Measurements from ENCODE around the gene SNX15.

Gene SNX15

DNA sequence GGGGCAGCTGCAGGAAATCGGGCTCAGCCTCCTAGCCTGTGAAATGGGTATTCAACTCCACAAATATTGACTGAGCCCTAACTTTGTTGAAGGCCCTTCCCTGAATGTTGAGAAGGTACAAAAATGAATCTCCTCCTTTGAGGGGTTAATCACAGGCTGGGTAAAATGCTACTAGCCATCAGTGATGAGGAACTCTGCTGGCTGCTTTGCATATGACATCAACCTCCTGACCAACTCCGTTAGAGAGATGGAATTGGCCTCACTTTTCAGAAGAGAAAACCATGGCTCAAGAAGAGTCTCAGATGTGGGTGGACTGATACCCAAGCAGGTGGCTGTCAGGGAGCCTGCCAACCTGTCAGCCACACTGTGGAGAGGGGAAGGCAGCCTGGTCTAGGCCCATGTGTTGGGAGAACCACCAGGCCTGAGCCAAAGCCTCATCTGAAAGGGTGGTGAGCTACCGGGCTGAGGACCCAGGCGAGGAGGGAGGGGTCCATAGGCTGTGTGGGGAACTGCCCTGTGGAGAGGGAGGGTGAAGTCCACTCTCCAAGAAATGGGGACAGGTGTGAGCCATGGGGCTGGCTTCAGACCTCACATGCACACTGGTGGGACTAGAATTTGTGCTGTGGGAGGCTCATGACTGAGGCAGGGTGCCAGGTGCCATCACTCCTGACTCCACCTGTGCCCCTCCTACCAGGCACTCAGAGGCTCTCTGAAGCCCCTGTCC lies 44.8 kb downstream of the SNX15 start:
- Mint-ChIP-seq H3K4me1 (peaks cover 6% of the 10 kb centered on the region), H3K36me3 (no peaks in the 10 kb centered on the region), H3K27ac (peak overlapping the region; percentile 86), H3K4me3 (peak overlapping the region; percentile 11), H3K9me3 (no peaks in the 10 kb centered on the region), H3K27me3 (no peaks in the 10 kb centered on the region)
- DNase-seq (ENCODE audit: low spot score in 2 of 2) (no peak), ATAC-seq (ENCODE audit: low read depth) (peak; percentile 74)

DNA sequence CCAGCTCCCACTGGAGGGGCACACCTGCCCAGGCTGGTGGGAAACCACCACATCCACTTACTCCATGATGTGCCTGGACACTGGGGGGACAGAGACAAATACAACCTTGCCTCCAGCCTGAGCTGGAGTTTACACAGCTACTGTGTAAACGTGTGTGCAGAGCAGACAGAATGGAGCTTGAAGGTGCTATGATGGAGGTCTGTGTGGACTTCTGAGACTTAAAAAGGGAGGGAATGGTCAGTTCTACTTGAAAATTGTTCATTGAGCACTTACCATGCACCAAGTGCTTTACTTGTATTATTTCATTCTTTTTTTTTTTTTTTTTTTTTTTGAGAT lies 45.4 kb downstream of the SNX15 start:
- no peak overlapping the region for H3K27ac Mint-ChIP-seq
- ATAC-seq (ENCODE audit: low read depth), result no peak
- H3K36me3 Mint-ChIP-seq, result no peaks in the 10 kb centered on the region
- H3K27me3 Mint-ChIP-seq, result no peaks in the 10 kb centered on the region
- peaks cover 6% of the 10 kb centered on the region for H3K4me1 Mint-ChIP-seq
- H3K9me3 Mint-ChIP-seq, result no peaks in the 10 kb centered on the region
- no peak overlapping the region for H3K4me3 Mint-ChIP-seq
- DNase-seq (ENCODE audit: low spot score in 2 of 2), result no peak

DNA sequence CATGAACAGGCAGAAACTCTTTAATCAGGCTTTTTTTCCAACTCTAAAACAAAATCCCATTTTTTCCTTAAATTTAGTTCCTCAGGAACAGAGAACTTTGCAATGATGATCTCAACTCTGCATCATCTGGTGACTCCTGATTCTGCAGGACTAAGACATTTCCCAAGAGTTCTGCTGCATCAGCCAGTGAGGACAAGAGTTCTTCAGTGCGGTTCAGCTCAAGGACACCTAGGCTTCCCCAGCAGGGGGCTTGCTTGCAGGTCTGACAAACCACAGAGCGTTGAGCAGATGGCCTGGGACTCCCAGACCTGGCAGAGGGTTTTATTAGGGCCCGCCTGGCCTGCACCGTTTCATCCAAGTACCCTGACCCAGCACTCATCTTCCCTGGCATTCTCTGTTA lies 50.2 kb downstream of the SNX15 start:
- no peak overlapping the region for H3K27ac Mint-ChIP-seq
- H3K36me3 Mint-ChIP-seq, result no peaks in the 10 kb centered on the region
- peaks cover 9% of the 10 kb centered on the region for H3K4me1 Mint-ChIP-seq
- DNase-seq (ENCODE audit: low spot score in 2 of 2) (no peak), ATAC-seq (ENCODE audit: low read depth) (no peak)
- no peaks in the 10 kb centered on the region for H3K27me3 Mint-ChIP-seq
- H3K4me3 Mint-ChIP-seq, result no peak overlapping the region
- no peaks in the 10 kb centered on the region for H3K9me3 Mint-ChIP-seq

DNA sequence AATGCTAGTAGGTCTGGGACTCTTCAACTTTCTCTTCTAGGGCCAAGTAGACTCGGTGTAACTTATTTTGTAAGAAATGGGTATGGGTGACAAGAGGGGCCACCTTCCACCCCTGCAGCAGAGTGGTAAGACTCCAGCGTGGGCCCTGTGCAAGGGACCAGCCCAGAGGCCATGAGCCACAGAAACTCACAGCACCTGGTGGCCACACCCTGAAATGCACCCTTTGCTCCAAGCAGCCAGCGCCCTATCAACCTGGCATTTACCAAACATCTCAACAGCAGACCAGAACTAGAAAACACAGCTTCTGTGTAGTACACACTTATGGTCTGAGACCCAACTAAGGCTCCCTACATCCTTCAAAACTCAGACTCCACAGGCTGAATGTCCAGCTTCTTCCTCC lies 50.9 kb downstream of the SNX15 start:
- Mint-ChIP-seq H3K36me3 (no peaks in the 10 kb centered on the region), H3K4me1 (peaks cover 12% of the 10 kb centered on the region), H3K9me3 (no peaks in the 10 kb centered on the region), H3K27ac (peak overlapping the region; percentile 69), H3K4me3 (no peak overlapping the region), H3K27me3 (no peaks in the 10 kb centered on the region)
- ATAC-seq (ENCODE audit: low read depth) (peak; percentile 100), DNase-seq (ENCODE audit: low spot score in 2 of 2) (peak; percentile 66 to 67)

DNA sequence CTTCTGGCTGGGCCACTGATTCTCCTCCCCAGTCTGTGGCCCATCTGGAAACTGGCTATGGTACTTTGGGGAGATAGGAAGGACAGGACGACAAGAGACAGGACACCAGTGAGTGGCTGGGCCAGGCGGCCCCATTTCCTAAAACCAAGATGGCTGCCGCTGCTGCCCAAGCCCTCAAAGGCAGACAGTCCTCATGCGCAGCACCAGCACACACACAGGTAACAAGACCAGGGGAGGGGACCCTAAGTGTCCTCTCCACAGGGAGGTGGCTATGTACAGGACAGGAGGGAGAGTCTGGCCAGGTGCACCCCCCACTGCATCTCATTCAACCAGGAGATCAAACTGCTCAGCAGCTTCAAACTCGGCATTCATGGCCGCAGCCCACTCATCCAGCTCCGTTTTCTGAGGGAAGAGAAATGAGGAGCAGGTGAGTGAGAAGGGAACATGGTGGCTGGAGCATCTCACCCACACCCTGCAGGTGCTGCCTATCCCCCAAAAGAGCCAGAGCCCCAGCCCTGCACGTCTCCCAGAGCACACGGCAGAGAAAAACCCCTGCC lies 51.6 kb downstream of the SNX15 start:
- H3K4me3 Mint-ChIP-seq, result no peak overlapping the region
- no peak for DNase-seq (ENCODE audit: low spot score in 2 of 2)
- ATAC-seq (ENCODE audit: low read depth), result no peak
- no peaks in the 10 kb centered on the region for H3K9me3 Mint-ChIP-seq
- H3K27me3 Mint-ChIP-seq, result no peaks in the 10 kb centered on the region
- peak overlapping the region; percentile 69 for H3K27ac Mint-ChIP-seq
- H3K4me1 Mint-ChIP-seq, result peaks cover 17% of the 10 kb centered on the region
- no peaks in the 10 kb centered on the region for H3K36me3 Mint-ChIP-seq

DNA sequence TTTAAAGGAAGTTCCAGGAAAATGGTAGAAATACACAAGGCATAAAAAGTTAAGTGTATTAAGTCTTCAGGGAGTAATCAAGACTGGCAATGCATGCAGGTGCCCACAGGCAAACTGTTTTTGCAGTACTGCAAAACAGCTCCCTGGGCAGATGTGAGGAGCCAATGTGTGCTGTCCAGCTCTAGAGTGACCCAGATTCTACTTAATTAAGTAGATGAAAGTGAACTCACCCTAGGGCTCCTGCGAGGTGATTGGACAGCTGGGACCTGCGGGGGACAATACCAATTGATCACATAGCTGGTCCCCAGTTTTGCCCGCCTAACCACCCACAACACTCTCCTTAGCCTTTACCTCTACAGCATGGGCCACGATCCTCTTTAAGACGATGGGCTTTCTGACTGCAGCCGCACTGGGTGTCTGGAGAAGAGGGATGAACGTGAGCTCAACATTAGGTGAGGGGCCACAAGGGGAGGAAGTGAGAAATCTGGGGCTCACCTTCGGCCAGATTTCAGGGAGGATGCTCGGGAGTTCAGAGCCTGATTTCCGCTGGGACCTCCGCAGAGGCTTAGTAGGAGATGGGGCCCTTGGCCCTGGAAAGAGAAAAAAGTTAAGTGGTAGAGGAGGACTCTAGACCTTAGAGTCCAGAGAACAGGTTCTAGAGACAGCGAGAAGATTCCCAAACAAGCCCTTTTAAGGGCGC lies 56.0 kb downstream of the SNX15 start:
- Mint-ChIP-seq H3K27me3 (no peaks in the 10 kb centered on the region), H3K36me3 (peaks cover 12% of the 10 kb centered on the region)

DNA sequence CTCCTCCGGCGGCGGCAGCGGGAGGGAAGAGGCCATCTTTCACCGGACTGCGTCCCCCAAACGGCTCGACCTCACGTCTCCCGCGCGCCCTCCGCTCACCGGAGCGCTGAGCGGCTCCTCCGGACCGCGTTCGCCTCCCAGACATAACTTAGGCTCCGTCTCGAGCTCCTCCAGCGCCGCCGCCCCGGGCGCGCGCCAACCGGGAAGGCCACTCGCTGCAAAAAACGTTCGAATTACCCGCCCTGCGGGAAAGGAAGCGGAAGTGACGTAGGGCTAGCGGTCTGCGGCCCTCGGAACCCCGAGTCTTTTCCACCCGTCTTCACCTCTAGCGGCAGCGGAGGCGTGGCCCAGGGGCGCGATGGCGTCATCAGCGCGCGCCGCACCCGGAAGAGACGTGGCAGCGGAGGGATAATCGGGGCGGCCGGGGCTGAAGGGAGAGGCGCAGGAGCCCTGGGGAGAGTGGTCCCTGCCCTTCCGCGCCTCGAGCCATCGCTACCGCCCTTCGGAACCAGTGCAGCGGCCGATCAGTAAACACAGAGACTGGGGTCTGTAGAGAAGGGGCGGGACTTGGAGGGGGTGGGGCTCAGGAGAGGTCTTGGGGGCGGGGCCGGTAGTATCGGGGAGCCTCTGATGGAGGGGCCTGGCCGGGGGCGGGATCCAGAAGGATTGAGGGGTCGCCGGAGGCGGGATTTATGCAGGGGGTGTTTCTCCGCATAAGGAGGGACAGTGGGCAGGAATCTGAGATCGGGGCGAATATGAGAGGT lies 56.8 kb downstream of the SNX15 start, which contains the start of the genes CDCA5 and ZFPL1:
TSS of gene CDCA5 (minus strand) at position 207 of the 764 bp plus-strand sequence. CDS start at position 145, 62 bp downstream.
TSS of gene ZFPL1 (plus strand) at position 389 of the 764 bp plus-strand sequence. CDS start 477 bp downstream, outside the sequence.
- H3K4me3 Mint-ChIP-seq, result peak within 1 kb of the TSS; percentile 91
- H3K36me3 Mint-ChIP-seq, result peaks cover 20% of the 10 kb centered on the region
- H3K4me1 Mint-ChIP-seq, result peaks cover 16% of the 10 kb centered on the region

More for the DNA sequence above, 56.0 kb downstream of the SNX15 start:
- peaks cover 22% of the 10 kb centered on the region for H3K4me1 Mint-ChIP-seq
- DNase-seq (ENCODE audit: low spot score in 2 of 2) (no peak), ATAC-seq (ENCODE audit: low read depth) (no peak)
- peak overlapping the region; percentile 98 for H3K27ac Mint-ChIP-seq
- H3K4me3 Mint-ChIP-seq, result peak overlapping the region; percentile 91
- no peaks in the 10 kb centered on the region for H3K9me3 Mint-ChIP-seq

DNA sequence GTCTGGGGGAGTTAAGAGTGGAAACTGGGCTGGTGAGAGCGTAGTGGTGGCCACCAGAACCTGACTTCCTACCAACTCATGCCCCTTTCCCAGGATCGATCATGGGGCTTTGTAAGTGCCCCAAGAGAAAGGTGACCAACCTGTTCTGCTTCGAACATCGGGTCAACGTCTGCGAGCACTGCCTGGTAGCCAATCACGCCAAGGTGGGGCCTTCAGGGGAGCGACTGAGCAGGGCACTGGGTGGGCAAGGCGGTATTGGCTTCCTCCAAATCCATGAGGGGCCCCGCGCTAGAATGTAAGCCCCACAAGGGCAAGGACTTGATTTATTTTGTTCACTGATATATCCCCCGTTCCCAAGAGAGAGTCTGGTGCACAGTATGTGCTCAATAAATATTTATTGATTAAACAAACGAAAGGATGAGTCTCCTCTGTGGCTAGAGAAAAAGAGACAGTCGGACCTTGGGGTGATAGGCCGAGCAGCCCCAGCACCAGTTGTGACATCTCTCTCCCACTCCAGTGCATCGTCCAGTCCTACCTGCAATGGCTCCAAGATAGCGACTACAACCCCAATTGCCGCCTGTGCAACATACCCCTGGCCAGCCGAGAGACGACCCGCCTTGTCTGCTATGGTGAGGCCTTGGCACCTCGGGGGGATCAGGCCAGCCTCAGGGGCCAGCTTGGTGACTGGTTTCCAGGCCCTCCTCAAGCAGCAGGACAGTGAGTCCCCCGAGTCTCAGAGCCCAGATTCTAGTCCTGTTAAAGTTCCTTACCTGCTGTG lies 57.5 kb downstream of the SNX15 start:
- Mint-ChIP-seq H3K27me3 (no peaks in the 10 kb centered on the region), H3K27ac (peak overlapping the region; percentile 98), H3K4me3 (peak overlapping the region; percentile 91), H3K4me1 (peaks cover 16% of the 10 kb centered on the region), H3K9me3 (no peaks in the 10 kb centered on the region), H3K36me3 (peaks cover 22% of the 10 kb centered on the region)
- DNase-seq (ENCODE audit: low spot score in 2 of 2) (no peak), ATAC-seq (ENCODE audit: low read depth) (peak; percentile 6)

More for the DNA sequence above, 56.8 kb downstream of the SNX15 start, which contains the start of the genes CDCA5 and ZFPL1:
- Mint-ChIP-seq H3K27me3 (no peaks in the 10 kb centered on the region), H3K27ac (peak within 1 kb of the TSS; percentile 98), H3K9me3 (no peaks in the 10 kb centered on the region)
- DNase-seq (ENCODE audit: low spot score in 2 of 2) (peak; percentile 96), ATAC-seq (ENCODE audit: low read depth) (peak; percentile 95)

DNA sequence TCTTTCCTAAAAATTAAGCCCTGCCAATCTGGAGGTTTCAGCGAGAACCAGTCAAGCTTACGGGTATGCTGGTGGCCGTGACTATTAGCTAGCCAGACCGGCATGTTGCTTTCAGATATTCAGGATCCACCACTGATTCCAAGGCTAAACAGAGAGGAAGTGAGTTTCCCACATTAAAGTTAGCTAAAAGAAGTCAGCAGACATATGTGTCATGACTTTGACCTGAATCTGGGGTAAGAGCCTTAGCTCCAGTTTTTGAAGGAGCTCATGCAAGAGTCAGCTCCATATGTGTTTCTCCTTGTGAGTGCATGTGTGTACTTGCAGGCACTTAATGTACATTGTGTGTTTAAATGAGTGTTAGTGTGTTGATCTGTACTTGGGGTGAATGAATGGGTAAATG lies 58.2 kb downstream of the SNX15 start:
- peaks cover 16% of the 10 kb centered on the region for H3K4me1 Mint-ChIP-seq
- H3K4me3 Mint-ChIP-seq, result peak overlapping the region; percentile 91
- peak overlapping the region; percentile 7 for H3K27ac Mint-ChIP-seq
- DNase-seq (ENCODE audit: low spot score in 2 of 2) (no peak), ATAC-seq (ENCODE audit: low read depth) (no peak)
- no peaks in the 10 kb centered on the region for H3K9me3 Mint-ChIP-seq
- H3K27me3 Mint-ChIP-seq, result no peaks in the 10 kb centered on the region
- peaks cover 22% of the 10 kb centered on the region for H3K36me3 Mint-ChIP-seq

DNA sequence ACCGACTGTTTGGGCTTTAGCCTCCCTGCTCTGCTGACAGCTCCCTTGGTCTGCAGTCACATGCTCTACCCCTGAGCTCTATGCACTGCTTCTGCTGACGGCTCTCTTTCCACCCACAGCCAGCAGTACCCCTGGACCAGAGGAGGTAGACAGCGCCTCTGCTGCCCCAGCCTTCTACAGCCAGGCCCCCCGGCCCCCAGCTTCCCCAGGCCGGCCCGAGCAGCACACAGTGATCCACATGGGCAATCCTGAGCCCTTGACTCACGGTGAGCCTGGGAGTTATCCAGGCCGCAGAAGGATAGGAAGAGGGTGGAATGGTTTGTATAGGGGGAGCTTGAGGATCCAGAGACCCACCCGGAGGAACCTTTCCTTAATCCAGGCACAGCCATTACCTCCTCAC lies 59.6 kb downstream of the SNX15 start:
- Mint-ChIP-seq H3K4me3 (no peak overlapping the region), H3K9me3 (no peaks in the 10 kb centered on the region), H3K36me3 (peaks cover 22% of the 10 kb centered on the region), H3K4me1 (peaks cover 16% of the 10 kb centered on the region), H3K27ac (no peak overlapping the region), H3K27me3 (no peaks in the 10 kb centered on the region)
- DNase-seq (ENCODE audit: low spot score in 2 of 2) (no peak), ATAC-seq (ENCODE audit: low read depth) (no peak)

DNA sequence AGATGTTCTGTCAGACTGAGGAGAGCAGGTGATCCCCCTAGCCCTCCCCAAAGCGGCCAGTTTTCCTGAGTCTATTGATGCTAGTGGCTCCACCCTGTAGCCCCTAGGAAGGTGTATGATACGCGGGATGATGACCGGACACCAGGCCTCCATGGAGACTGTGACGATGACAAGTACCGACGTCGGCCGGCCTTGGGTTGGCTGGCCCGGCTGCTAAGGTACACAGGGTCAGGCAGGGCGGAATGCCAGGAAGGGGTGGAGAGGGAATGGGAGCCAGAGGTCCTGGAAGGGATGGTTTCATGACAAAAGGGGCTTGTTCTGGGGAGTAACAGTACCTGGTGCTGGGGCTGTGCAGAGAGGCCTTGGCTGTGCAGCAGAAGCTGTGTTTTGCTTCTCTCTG lies 60.0 kb downstream of the SNX15 start:
- Mint-ChIP-seq H3K27me3 (no peaks in the 10 kb centered on the region), H3K4me1 (peaks cover 16% of the 10 kb centered on the region), H3K9me3 (no peaks in the 10 kb centered on the region), H3K27ac (no peak overlapping the region), H3K36me3 (peaks cover 22% of the 10 kb centered on the region), H3K4me3 (no peak overlapping the region)
- DNase-seq (ENCODE audit: low spot score in 2 of 2), result no peak
- ATAC-seq (ENCODE audit: low read depth), result no peak

DNA sequence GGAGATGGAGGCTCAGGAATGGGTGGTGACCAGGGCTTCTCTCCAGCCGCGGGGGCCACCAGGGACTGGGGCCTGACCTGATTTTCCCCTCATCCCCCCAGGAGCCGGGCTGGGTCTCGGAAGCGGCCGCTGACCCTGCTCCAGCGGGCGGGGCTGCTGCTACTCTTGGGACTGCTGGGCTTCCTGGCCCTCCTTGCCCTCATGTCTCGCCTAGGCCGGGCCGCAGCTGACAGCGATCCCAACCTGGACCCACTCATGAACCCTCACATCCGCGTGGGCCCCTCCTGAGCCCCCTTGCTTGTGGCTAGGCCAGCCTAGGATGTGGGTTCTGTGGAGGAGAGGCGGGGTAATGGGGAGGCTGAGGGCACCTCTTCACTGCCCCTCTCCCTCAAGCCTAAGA lies 60.6 kb downstream of the SNX15 start:
- H3K4me1 Mint-ChIP-seq, result peaks cover 15% of the 10 kb centered on the region
- H3K27me3 Mint-ChIP-seq, result no peaks in the 10 kb centered on the region
- no peak overlapping the region for H3K4me3 Mint-ChIP-seq
- H3K9me3 Mint-ChIP-seq, result no peaks in the 10 kb centered on the region
- H3K36me3 Mint-ChIP-seq, result peaks cover 22% of the 10 kb centered on the region
- H3K27ac Mint-ChIP-seq, result no peak overlapping the region
- no peak for ATAC-seq (ENCODE audit: low read depth)
- no peak for DNase-seq (ENCODE audit: low spot score in 2 of 2)

DNA sequence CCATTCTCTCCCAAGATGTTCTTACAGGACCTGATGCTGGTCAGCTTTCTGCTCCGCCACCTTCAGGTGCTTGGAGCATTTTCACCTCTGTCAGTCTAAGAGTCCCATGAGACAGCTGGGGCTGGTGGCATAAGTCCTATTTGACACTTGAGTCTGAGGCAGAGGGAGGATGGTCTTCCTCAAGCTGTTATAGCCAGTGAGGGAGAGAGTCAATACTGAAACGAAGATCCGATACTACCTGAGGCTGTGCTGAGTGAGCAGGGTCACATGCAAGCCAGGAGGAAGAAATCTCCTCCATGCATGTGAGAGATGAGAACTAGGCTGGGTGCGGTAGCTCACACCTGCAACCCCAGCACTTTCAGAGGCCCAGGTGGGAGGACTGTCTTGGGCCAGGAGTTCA lies 62.4 kb downstream of the SNX15 start:
- Mint-ChIP-seq H3K27ac (no peak overlapping the region), H3K27me3 (no peaks in the 10 kb centered on the region), H3K4me3 (no peak overlapping the region), H3K9me3 (no peaks in the 10 kb centered on the region), H3K4me1 (peaks cover 5% of the 10 kb centered on the region), H3K36me3 (peaks cover 20% of the 10 kb centered on the region)
- no peak for DNase-seq (ENCODE audit: low spot score in 2 of 2)
- no peak for ATAC-seq (ENCODE audit: low read depth)

Data from memory B cell (primary cell).